Lower lobe of right lung (tissue), 2 donors: ENCODE data around the gene XAGE2. TPM values are rescaled to one million over a fixed set of nuclear protein-coding genes. Genes with fewer than 3 reads are reported as not detected.
A peak's percentile ranks its signal among the peaks of the same experiment; 100 is the strongest.
"Not testable (repeated sequence)": the region's sequence is repeated elsewhere in the genome, so short reads cannot be mapped to it uniquely, and the experiment has no call there.

Experiments used
- ATAC-seq, 2 donors: fragments of 200-7000 bp; cut with Tn5 transposase; one replicate each; pipeline ENCODE4 v1.9.1; 2020 to 2022; ENCODE audit warnings: mild to moderate bottlenecking in 2 of 2, moderate library complexity in 2 of 2
- DNase-seq: peaks from one replicate; pipeline ENCODE4 v3.0.0-alpha.2; 2020
- H3K27ac ChIP-seq: fragments of 200-600 bp; one replicate; pipeline ENCODE4 v1.8.0; 2022
- H3K27me3 ChIP-seq: fragments of 200-600 bp; one replicate; pipeline ENCODE4 v1.8.0; 2022; ENCODE audit warnings: low read depth
- H3K36me3 ChIP-seq: fragments of 200-600 bp; one replicate; pipeline ENCODE4 v1.8.0; 2022; ENCODE audit warnings: mild to moderate bottlenecking
- H3K4me1 ChIP-seq: fragments of 200-600 bp; one replicate; pipeline ENCODE4 v1.8.0; 2022
- H3K4me3 ChIP-seq: fragments of 200-600 bp; one replicate; pipeline ENCODE4 v1.8.0; 2022; ENCODE audit warnings: mild to moderate bottlenecking
- H3K9me3 ChIP-seq: fragments of 200-600 bp; one replicate; pipeline ENCODE4 v1.8.0; 2022
- intact Hi-C: fragments of 100-400 bp; cut with DNase I; formaldehyde crosslinking; loops from one replicate; pipeline ENCODE4 v1.11.0; 2022
- long read RNA-seq: library from polyadenylated mRNA; unstranded; transcript quantifications from one replicate; pipeline ENCODE4 v2.0.0, GENCODE V29; 2021
- total RNA-seq: library from RNA; stranded (reverse); fragmentation: NEBNext Ultra II Directional; extraction: Animal tissue kit (Norgen Biotek cat#: 25700); gene quantifications from one replicate; pipeline ENCODE4 v1.2.1, GENCODE V29; 2021
- TF ChIP-seq, protein P1 (sequence below): fragments of 200-600 bp; IDR thresholded peaks from one replicate; pipeline ENCODE4 v1.8.0; 2022; ENCODE audit warnings: antibody characterized with exemption, mild to moderate bottlenecking
- donor health status: DM: no; HTN: yes; CAD: no; lungs with severe emphysema.

XAGE2 gene, protein sequence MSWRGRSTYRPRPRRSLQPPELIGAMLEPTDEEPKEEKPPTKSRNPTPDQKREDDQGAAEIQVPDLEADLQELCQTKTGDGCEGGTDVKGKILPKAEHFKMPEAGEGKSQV
- 6.7 TPM for total RNA-seq
- long read RNA-seq, partial matches to known transcripts = 0 of 3 reads
- long read RNA-seq, other reads (novel, unspliced or antisense) = 1 of 3 reads

DNA sequence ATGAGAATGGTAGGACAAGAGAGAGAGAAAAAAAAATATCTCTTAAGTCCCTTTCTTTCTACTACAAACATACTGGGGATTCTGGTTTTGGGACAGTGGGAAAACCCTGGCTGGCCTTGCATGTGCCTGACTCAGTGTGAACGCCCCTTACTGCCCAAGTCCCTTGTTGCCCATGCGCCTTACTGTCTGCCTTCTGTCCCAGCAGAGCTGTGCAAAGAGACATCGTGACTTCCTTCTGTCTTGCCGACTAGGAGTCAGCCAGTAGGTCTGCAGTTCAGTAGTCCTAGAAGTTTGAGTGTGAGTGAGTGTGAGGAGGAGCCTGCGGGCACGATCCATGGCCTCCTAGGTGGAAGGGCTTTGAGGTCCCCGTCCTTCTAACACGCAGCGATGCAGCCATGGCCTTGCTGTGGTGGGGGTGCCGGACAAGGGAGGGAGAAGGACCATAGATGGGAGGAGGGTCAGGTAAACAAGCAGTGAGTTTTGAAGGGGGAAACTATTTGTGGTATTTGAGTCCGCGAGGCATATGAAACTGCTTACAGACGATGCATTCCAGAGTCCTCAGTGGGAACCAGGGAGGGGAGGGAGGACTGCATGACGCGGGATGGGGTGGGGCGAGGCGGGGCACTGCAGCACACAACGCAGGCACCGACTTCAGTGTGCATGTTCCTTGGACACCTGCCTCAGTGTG, at the start of gene XAGE2:
XAGE2 (plus strand) TSS at position 654 of the 688 bp plus-strand sequence. CDS start 994 bp downstream, outside the sequence.
- ATAC-seq (no peak), DNase-seq (no peak)
- no peaks in the 10 kb centered on the region for H3K36me3 ChIP-seq
- TF ChIP-seq, protein P1, sequence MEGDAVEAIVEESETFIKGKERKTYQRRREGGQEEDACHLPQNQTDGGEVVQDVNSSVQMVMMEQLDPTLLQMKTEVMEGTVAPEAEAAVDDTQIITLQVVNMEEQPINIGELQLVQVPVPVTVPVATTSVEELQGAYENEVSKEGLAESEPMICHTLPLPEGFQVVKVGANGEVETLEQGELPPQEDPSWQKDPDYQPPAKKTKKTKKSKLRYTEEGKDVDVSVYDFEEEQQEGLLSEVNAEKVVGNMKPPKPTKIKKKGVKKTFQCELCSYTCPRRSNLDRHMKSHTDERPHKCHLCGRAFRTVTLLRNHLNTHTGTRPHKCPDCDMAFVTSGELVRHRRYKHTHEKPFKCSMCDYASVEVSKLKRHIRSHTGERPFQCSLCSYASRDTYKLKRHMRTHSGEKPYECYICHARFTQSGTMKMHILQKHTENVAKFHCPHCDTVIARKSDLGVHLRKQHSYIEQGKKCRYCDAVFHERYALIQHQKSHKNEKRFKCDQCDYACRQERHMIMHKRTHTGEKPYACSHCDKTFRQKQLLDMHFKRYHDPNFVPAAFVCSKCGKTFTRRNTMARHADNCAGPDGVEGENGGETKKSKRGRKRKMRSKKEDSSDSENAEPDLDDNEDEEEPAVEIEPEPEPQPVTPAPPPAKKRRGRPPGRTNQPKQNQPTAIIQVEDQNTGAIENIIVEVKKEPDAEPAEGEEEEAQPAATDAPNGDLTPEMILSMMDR = no peak
- no peak within 1 kb of the TSS for H3K4me3 ChIP-seq
- intact Hi-C loops = no loop called here
- no peaks in the 10 kb centered on the region for H3K9me3 ChIP-seq
- H3K27me3 ChIP-seq = no peaks in the 10 kb centered on the region
- H3K4me1 ChIP-seq = no peaks in the 10 kb centered on the region
- H3K27ac ChIP-seq = no peak within 1 kb of the TSS

DNA sequence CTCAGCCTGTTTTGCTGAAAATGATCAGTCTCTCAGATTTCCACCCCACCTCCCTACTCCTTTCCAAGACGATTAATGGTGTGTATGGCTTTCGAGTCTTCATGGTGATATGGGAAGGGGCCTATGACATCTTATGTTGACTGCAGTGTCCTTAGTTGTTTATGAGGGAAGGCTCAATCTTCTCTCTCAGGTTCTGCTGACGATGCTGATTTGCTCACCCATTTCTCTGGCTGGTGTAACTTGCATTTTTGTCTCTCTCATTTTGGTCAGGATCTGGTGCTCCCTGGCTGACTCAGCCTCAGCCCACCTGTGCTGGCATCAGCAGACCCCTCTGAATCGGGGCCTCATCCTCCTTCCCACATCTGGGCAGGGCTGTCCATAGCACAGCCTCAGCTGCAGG, 31.4 kb upstream of the XAGE2 start:
- no peaks in the 10 kb centered on the region for H3K9me3 ChIP-seq
- no peak overlapping the region for H3K4me3 ChIP-seq
- H3K36me3 ChIP-seq = no peaks in the 10 kb centered on the region
- no peaks in the 10 kb centered on the region for H3K27me3 ChIP-seq
- ATAC-seq = no peak
- no peaks in the 10 kb centered on the region for H3K4me1 ChIP-seq
- H3K27ac ChIP-seq = no peak overlapping the region
- DNase-seq = no peak
- intact Hi-C loops = no loop called here
- TF ChIP-seq, protein P1 = no peak

DNA sequence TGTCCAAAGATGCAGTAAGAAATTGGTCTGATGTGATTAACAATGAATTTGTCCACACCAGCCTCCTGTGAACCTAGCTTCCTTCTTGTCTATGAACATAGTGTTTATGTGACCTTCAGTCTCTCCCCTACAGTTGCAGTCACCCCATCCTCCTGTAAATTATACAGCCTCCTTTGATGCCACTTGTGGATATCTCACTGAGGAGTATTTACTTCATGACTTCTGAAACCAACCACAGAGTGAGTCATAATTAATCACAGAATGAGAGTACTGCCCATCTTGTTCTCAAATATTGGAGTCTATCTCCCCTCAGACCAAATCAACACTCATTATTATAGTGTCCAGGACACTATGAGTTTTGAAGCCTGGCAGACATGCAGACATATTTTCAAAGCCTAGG, 27.3 kb upstream of the XAGE2 start:
- Histone ChIP-seq H3K27ac (no peak overlapping the region), H3K36me3 (no peaks in the 10 kb centered on the region), H3K4me1 (no peaks in the 10 kb centered on the region), H3K9me3 (no peaks in the 10 kb centered on the region), H3K4me3 (no peak overlapping the region), H3K27me3 (no peaks in the 10 kb centered on the region)
- DNase-seq = no peak
- TF ChIP-seq, protein P1 = no peak
- ATAC-seq = no peak
- intact Hi-C loops = no loop called here

DNA sequence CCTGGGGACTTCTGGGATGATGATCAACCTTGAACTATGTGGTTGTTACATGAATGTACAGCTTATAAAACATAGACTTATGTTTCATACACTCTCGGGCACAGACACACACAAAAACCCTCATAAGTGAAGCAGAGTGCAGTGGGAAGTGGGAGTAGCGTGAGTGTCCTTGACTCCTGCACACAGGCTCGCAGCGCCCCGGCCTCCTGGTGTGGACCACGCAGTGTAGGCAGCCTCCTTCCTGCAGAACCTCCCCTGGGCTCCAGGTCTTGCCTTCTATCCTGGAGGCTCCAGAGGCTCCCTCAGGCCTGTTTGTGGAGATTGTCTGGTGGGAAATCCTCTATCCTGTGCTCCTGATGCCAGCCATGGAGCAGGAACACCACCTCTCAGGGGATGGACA, 25.7 kb upstream of the XAGE2 start:
- H3K27ac ChIP-seq, DNase-seq, H3K4me1 ChIP-seq, H3K9me3 ChIP-seq, H3K27me3 ChIP-seq, intact Hi-C loops, H3K36me3 ChIP-seq, H3K4me3 ChIP-seq, ATAC-seq: not testable (repeated sequence)

DNA sequence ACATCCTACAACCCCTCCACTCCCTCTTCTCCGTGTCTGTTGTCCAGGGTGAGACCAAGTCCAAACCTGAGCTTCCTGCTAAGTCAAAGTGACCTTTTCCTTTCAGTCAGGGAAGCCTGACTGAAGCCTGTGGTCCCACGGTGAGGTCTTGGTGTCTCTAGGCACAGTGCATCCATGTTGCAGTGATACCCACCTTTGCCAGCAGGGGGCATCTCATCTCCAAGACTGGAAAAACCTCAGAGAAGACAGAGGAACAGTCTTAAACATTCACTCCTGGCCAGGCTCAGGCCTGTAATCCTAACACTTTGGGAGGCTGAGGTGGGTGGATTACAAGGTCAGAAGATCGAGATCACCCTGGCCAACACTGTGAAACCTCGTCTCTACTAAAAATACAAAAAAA, 23.4 kb upstream of the XAGE2 start:
- H3K36me3 ChIP-seq, H3K9me3 ChIP-seq, H3K27ac ChIP-seq, H3K4me3 ChIP-seq, H3K4me1 ChIP-seq, H3K27me3 ChIP-seq, intact Hi-C loops: not testable (repeated sequence)
- DNase-seq (peak; percentile 51), ATAC-seq (peak in 1 of 2 donors; percentile 76)
- TF ChIP-seq, protein P1 = peak; percentile 41
